ENCODE results near the gene UGP2.

DNA sequence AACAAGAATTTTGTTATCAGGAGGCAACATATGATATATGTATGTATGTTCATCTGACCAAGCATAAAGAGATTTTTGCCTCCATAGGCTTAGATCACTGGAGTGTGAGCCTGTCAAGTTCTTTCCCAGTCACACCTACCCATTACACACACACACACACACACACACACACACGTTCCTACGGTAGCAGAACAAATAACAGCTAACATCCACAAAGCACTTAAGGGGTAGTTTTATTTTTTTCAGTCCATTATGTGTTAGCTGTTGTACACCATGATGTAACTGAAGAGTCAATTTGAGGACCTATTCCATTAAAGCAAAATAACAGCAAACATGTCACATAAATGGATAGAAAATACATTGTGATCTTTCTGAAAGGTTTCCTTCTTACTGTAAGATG is 39.5 kb downstream of the UGP2 start:
- TF ChIP-seq EZH2 (optimal IDR thresholded peaks at IDR 0.05; ENCODE audit: low read depth, low read length) = no peak
- TF ChIP-seq, protein P1, sequence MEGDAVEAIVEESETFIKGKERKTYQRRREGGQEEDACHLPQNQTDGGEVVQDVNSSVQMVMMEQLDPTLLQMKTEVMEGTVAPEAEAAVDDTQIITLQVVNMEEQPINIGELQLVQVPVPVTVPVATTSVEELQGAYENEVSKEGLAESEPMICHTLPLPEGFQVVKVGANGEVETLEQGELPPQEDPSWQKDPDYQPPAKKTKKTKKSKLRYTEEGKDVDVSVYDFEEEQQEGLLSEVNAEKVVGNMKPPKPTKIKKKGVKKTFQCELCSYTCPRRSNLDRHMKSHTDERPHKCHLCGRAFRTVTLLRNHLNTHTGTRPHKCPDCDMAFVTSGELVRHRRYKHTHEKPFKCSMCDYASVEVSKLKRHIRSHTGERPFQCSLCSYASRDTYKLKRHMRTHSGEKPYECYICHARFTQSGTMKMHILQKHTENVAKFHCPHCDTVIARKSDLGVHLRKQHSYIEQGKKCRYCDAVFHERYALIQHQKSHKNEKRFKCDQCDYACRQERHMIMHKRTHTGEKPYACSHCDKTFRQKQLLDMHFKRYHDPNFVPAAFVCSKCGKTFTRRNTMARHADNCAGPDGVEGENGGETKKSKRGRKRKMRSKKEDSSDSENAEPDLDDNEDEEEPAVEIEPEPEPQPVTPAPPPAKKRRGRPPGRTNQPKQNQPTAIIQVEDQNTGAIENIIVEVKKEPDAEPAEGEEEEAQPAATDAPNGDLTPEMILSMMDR (IDR thresholded peaks at IDR 0.05; ENCODE audit: low read length) = no peak

Data from MM.1S (cell line).